DMS79 treated with DMSO at 0.1 percent for 48 hours (cell line): ENCODE data around the gene TMEM154.

Experiments used
- DNase-seq: peaks from one replicate; lab custom pipeline; 2025; lab: John Stamatoyannopoulos, UW

The TMEM154 gene

GRCh38 chr4:152696764-152697261 is 17.0 kb upstream of the TMEM154 start:
- no peak for DNase-seq

DNA sequence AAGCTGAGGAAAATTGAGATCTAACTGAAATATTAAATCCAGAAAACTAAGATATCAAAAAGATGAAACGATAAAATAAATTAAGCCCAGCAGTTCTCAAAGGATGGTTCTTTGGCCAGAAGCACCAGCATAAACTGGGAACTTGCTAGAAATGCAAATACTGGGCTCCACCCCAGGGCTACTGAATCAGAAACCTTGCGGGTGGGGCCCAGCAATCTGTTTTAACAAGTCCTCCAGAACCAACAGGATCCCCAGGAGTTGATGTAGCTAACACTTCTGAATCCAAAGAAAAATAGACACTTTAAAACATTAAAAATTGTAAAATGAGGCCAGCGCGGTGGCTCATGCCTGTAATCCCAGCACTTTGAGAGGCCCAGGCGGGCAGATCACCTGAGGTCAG is 14.1 kb upstream of the TMEM154 start:
- no peak for DNase-seq

- DNase-seq = no peak
Measured at GRCh38 chr4:152691761-152692160, 12.0 kb upstream of the TMEM154 start.

DNA sequence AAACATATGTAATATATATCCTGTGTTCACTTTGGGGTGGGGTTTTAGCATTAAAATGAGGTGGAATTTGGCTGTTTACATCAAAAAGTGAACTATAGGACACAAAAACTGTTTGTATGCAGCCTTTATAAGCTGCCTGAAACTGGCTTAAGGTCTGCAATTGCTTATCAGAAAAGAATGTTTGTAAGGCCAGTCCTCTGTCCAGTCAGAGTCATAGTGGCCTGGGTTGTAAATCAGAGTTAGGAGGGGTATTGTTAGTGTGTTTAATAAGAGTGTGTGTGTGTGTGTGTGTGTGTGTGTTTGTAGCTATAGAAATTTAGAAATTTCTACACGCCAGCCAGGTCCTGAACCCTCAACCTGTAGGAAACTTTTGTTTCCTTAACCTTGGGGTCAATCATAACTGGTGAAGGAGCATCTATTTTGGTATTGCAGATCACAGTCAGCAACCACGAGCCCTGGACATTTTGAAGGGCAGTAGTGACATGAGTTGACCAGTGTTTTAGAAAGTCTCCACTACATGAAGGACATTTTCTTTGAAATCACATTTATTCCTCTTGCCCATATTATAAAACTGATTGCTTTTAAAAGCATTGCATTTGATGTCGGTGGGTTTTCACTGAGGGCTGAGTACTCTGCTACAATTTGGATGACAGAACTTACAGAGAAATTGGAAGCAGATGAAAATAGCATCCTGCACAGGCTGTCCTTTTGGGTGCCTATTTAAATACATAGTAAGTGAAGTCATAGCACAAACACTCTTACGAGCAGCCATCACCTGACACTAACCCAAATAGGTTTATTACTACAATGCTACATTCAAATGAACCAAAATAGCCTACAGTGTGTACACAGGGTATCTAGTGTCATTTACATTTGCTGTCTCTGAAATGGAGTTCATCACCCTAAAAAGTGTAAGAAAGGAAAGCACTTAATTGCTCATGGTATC is 11.2 kb upstream of the TMEM154 start:
- DNase-seq = no peak

- no peak for DNase-seq
Measured at GRCh38 chr4:152689615-152690501, 10.1 kb upstream of the TMEM154 start.

DNA sequence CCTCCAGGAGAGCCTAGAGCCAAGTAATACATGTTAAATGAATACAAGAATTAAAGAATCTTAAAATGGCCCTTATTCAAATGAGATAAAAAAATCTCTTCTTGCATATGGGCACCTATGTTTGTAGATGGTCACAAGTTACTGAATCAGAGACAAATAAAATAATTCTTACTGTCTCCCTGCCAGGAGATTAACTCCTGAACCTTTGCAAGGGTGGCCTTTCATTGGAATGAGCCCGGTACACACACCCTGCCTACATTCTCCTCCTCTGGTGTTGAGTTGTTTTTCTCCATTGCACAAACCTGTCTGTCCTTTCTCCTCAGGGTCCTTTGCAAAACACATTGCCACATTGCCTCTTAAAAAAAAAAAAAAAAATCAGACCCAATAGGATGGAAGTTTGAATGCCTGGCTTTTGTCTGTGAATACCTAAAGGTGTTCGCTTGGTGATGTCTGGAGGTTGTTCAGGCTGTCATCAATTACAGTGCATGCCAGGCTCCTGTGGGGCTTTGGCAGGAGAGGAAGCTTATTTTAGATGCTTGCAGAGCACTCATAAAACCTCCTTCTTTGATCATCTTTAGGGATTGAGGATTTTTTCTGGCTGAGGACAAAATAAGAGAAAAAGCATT is 8.3 kb upstream of the TMEM154 start:
- DNase-seq = no peak

DNA sequence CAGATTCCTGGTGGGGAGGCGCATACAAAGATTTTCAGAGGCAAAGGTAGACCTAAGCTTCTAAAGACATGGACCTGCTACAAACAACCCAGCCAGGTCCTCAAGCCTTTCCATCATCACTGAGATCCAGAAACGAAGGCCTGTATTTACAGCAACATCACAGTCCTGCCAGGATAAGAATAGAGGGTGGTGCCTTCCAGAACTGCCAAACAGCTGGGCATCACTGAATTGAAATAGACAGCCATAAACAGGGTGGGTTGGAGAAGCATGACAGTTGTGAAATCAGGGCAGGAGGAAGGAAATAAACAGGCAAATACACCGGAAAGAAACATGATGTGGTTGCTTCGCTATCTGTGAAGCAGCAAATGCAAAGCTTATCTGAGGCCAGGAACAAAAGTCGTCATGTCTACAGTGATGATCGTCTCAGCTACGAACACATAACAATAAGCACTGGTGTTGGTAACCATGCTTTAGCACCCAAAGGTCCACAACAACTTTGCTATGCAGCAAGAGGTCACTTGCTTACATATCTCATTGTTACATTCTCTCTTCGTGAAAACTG is 6.7 kb upstream of the TMEM154 start:
- DNase-seq = no peak

DNA sequence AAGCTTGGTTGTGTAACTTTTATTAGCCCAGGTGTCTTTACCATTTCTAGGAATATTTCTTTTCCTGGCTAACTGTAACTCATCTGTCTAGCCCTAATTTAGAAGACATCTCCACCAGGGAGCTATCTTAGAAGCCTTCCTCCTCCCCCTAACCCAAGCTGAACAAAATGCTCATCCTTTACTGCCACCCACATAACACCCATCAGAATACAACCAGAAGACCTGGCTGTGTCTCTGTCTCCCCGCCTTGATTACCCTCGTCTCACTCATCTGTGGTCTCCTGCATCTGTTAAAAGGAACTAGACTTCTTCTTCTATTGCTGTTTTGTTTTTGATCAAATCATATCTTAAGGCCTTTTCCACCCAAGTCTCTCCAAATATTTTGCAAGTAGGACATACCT is 4.8 kb upstream of the TMEM154 start:
- no peak for DNase-seq

- DNase-seq = no peak
Measured at GRCh38 chr4:152684007-152684406, 4.2 kb upstream of the TMEM154 start.

GRCh38 chr4:152682143-152682941 is 2.5 kb upstream of the TMEM154 start:
- DNase-seq = no peak

DNA sequence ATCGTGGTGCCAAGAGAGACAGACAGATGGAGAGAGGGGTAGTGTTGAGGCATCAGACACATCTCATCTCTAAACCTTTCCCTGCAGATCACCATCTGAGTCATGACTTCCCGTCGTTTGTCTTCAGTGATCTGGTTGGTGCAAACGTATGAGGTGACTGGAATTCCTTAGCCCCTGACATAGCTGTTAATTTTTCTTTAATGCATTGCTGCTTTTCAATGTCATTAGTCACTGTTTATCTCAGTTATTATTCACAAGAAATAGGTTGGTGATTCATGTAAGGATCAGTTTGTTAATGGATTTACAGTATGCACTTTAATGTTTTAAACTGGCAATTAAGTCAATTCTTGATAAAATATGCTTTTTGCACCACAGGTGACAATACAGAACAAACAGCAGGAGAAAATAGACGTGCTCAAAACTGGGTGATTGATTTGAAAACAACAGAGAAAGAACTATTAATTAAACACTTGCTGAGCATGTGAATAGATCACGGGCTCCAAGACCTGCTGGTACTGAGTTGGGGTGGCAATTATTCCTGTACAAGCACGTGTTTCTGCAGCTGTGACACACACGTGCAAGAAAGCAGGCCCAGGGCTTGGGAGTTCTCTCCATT is 1.3 kb upstream of the TMEM154 start:
- DNase-seq = no peak

- DNase-seq = no peak
Measured at GRCh38 chr4:152678841-152679240, 956 bp downstream of the TMEM154 start.

DNA sequence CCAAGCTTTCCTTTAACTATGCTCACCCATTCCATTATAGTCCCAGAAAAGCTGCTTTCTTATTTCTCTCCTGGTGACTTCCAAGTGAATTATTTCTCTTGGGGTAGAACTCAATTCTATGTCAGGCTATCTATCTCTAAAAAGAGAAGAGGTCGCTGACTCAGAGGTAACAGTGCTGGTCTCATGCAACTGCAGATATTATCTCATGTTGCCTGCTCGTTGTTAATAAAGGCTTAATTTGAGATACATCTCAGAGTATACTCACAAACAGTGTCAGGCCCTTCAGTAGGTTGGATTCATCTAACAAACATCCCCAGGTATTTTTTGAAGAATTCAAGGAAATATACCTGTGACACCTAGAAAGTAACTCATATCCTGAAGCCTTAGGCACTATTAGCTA is 2.7 kb downstream of the TMEM154 start:
- DNase-seq = no peak

DNA sequence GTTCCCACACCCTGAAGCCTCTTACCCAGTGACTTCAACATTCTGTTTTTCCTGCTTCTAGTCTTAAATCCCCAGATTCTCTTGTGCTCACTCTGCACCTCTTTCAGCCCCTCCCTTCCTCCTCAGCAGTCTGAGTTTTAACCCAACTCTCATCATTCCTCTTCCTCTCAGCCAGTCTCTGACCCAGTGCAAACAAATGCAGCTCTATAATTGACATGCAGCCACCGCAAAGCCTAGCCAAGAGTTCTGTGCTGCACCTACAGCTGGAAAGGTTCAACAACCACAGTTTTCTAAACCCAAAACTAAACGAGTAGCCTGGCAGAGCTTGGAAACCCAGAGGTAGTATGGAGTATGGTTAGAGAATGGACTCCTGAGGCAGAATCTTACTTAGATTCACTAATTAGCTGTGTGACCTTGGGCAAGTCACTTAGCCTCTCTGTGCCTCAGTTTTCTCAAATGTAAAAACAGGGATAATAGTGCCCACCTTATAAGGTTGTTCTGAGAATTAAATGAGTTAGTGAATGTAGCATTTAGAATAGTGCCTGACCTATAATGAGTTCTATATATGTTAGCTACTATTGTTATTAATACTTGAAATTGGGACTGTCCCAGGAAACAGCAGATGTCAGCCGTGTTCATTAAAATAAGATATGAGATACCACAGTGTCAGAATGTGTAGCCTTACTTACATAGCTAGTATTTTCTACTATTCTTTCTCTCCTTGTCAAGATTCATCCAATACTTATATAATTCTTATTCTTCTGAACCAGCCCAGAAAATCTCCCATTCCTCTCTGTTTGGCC is 3.5 kb downstream of the TMEM154 start:
- no peak for DNase-seq

DNA sequence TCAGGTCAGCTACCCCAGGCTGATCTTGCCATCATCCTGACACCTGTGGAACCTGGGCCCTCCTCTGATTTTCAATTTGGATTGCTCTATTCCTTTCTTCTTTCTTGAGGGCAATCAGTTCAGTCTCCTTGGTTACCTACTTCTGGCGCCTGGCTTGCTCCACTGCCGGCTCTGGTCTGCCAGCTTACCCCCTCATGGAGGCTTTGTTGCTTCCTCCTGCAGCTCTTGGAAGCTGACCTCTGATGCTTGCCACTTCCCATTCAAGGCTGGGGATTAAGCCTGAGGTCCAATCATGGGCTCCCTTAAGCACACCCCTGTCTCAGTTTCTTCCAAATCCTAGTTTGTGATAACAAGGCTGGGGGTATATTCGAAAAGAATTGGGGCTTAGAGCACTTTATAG is 5.4 kb downstream of the TMEM154 start:
- no peak for DNase-seq

- no peak for DNase-seq
Measured at GRCh38 chr4:152673489-152673888, 6.3 kb downstream of the TMEM154 start.

DNA sequence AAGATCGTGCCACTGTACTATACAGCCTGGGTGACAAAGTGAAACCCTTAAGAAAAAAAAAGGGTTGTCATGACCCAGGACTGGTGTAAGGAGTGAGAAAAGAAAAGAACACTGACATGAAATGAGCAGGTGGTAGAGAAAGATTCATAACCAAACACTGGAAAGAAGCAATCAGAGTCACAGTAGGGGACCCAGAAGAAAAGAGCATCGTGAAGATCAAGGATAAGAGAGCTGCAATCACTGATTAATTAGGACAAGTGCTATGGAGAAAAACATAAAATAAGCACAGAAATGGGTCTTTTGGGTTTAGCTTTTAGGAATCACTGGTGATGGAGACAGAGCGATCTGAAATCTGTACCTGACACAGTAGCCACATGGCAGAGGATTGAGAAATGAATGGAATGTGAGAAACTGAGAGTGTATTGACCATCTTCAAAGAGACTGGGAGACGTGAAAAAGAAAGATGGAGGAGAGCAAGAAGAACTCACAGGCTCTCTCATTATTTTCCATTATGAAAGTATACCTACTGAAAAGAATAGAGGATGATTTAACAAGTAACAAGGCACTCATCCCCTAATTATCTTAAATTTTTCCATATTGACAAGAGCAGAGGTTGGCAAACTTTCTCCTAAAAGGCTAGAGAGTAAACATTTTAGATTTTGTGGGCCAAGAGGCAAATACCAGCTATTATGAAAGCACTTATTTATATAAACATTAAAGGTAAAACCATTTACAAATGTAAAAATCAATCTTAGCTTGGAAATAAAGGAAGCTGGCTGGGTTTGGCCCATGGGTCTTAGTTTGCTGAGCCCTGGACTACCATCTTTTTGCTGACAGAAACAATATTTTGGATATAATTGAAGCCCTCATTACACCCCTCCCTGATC is 7.3 kb downstream of the TMEM154 start:
- no peak for DNase-seq

GRCh38 chr4:152668338-152668964 is 11.3 kb downstream of the TMEM154 start:
- DNase-seq = no peak
